IMR-90 (cell line): ENCODE measurements around the gene CENPN. TPM values are rescaled to one million over a fixed set of nuclear protein-coding genes. Genes with fewer than 3 reads are reported as not detected.

ENCODE experiments used
- ATAC-seq: fragments of 200-7000 bp; cut with Tn5 transposase; 2 replicates; pipeline ENCODE4 v1.9.1; 2020; ENCODE audit warnings: low read depth, mild to moderate bottlenecking, moderate library complexity
- BruUV-seq: library from RNA; stranded (reverse); fragments of 400-500 nt; replicated peaks from 2 replicates; lab custom pipeline; 2021; lab: Mats Ljungman, UMichigan
- CTCF ChIA-PET: fragments of 300-600 bp; formaldehyde crosslinking; extraction: SDS; loops from one replicate; lab custom pipeline; 2021; ENCODE audit warnings: antibody characterized with exemption; lab: Yijun Ruan, JAX
- POLR2A ChIA-PET: fragments of 300-600 bp; sonication (Branson Sonifier 250); formaldehyde crosslinking; loops from one replicate; lab custom pipeline; 2022; ENCODE audit warnings: antibody characterized with exemption; ENCODE audit not compliant: unreplicated experiment; lab: Charles Lee
- DNase-seq: peaks from one replicate; pipeline ENCODE4 v3.0.0; 2013
- H2AFZ ChIP-seq: replicated peaks from 2 replicates; pipeline ENCODE3; 2013; ENCODE audit warnings: low read length, mild to moderate bottlenecking; ENCODE audit not compliant: poor library complexity
- H2AK5ac ChIP-seq: 2 replicates; pipeline ENCODE4 v1.6.1; 2013; ENCODE audit warnings: low read depth, low read length, inconsistent platforms
- H2AK9ac ChIP-seq: replicated peaks from 2 replicates; pipeline ENCODE3; 2013; ENCODE audit warnings: mild to moderate bottlenecking, low read depth, low read length, moderate library complexity; ENCODE audit not compliant: poor library complexity
- H2BK120ac ChIP-seq: 2 replicates; pipeline ENCODE4 v1.6.1; 2013; ENCODE audit warnings: low read depth, low read length, inconsistent platforms
- H2BK15ac ChIP-seq: 3 replicates; pipeline ENCODE4 v1.6.1; 2013; ENCODE audit warnings: low read depth, low read length, inconsistent platforms
- H2BK20ac ChIP-seq: 2 replicates; pipeline ENCODE4 v1.6.1; 2013; ENCODE audit warnings: low read depth, mild to moderate bottlenecking, inconsistent platforms, low read length, moderate library complexity
- H2BK5ac ChIP-seq: 2 replicates; pipeline ENCODE4 v1.6.1; 2013; ENCODE audit warnings: mild to moderate bottlenecking, low read depth, low read length, inconsistent platforms; ENCODE audit not compliant: poor library complexity, severe bottlenecking
- H3K14ac ChIP-seq: replicated peaks from 2 replicates; pipeline ENCODE4 v1.6.1; 2013; ENCODE audit warnings: low read depth, low read length, inconsistent platforms
- H3K18ac ChIP-seq: 2 replicates; pipeline ENCODE4 v1.6.1; 2013; ENCODE audit warnings: low read depth, low read length, control low read depth
- H3K23ac ChIP-seq: 2 replicates; pipeline ENCODE4 v1.6.1; 2013; ENCODE audit warnings: low read depth, low read length, inconsistent platforms
- H3K27ac ChIP-seq: 2 replicates; pipeline ENCODE4 v1.5.1; 2013; ENCODE audit warnings: mild to moderate bottlenecking, control low read depth, low read length; ENCODE audit not compliant: insufficient read depth
- H3K27me3 ChIP-seq: 2 replicates; pipeline ENCODE4 v1.6.1; 2013; ENCODE audit warnings: low read length; ENCODE audit not compliant: control insufficient read depth, insufficient read depth
- H3K36me3 ChIP-seq: 2 replicates; pipeline ENCODE4 v1.6.1; 2013; ENCODE audit warnings: low read length, mixed read lengths; ENCODE audit not compliant: control insufficient read depth, insufficient read depth
- H3K4ac ChIP-seq: 2 replicates; pipeline ENCODE4 v1.6.1; 2013; ENCODE audit warnings: low read depth, low read length, inconsistent platforms
- H3K4me1 ChIP-seq: 2 replicates; pipeline ENCODE4 v1.6.1; 2013; ENCODE audit warnings: low read length, mixed read lengths; ENCODE audit not compliant: control insufficient read depth, insufficient read depth
- H3K4me2 ChIP-seq: 2 replicates; pipeline ENCODE4 v1.6.1; 2013; ENCODE audit warnings: low read depth, mild to moderate bottlenecking, control low read depth, low read length, moderate library complexity
- H3K4me3 ChIP-seq: 2 replicates; pipeline ENCODE4 v1.5.1; 2013; ENCODE audit warnings: low read depth, mild to moderate bottlenecking, control low read depth, low read length, moderate library complexity; ENCODE audit not compliant: insufficient read depth
- H3K56ac ChIP-seq: 2 replicates; pipeline ENCODE4 v1.6.1; 2013; ENCODE audit warnings: low read length, inconsistent platforms; ENCODE audit not compliant: insufficient read depth; ENCODE audit errors: extremely low read depth
- H3K79me1 ChIP-seq, 2 experiments: 2 replicates each; pipeline ENCODE4 v1.6.1; 2013; ENCODE audit warnings: low read length in 2 of 2, inconsistent platforms in 1 of 2, low read depth in 1 of 2
- H3K9ac ChIP-seq: 2 replicates; pipeline ENCODE4 v1.6.1; 2013; ENCODE audit warnings: low read depth, low read length, control low read depth
- H3K9me1 ChIP-seq: 2 replicates; pipeline ENCODE4 v1.6.1; 2013; ENCODE audit warnings: low read length, inconsistent platforms; ENCODE audit not compliant: insufficient read depth
- H3K9me3 ChIP-seq: 2 replicates; pipeline ENCODE4 v1.6.1; 2013; ENCODE audit warnings: low read length; ENCODE audit not compliant: control insufficient read depth, insufficient read depth
- H4K20me1 ChIP-seq: 2 replicates; pipeline ENCODE4 v1.6.1; 2013; ENCODE audit warnings: low read length, inconsistent platforms; ENCODE audit not compliant: insufficient read depth
- H4K5ac ChIP-seq: 2 replicates; pipeline ENCODE4 v1.6.1; 2013; ENCODE audit warnings: mild to moderate bottlenecking, low read depth, low read length, control low read depth
- H4K8ac ChIP-seq, 2 experiments: 2 replicates each; pipeline ENCODE4 v1.6.1; 2013; ENCODE audit warnings: low read depth in 2 of 2, low read length in 2 of 2, control low read depth in 1 of 2, inconsistent platforms in 1 of 2
- H4K91ac ChIP-seq: 2 replicates; pipeline ENCODE4 v1.6.1; 2013; ENCODE audit warnings: low read depth, low read length, inconsistent platforms; ENCODE audit not compliant: insufficient read depth
- BHLHE40 ChIP-seq: fragments of 150-350 bp; IDR thresholded peaks from 2 replicates; pipeline ENCODE4 v1.6.1; 2016; ENCODE audit warnings: mild to moderate bottlenecking, low read depth, low read length
- CEBPB ChIP-seq: IDR thresholded peaks from 2 replicates; pipeline ENCODE4 v1.6.1; 2012; ENCODE audit warnings: low read depth, low read length, improper control_type of control experiment
- CHD1 ChIP-seq: IDR thresholded peaks from 2 replicates; pipeline ENCODE4 v1.6.1; 2012; ENCODE audit warnings: low read depth, low read length, improper control_type of control experiment
- FOS ChIP-seq: fragments of 150-350 bp; IDR thresholded peaks from 2 replicates; pipeline ENCODE4 v1.6.1; 2016; ENCODE audit warnings: low read depth, low read length
- MAFK ChIP-seq: IDR thresholded peaks from 2 replicates; pipeline ENCODE4 v1.6.1; 2012; ENCODE audit warnings: low read depth, low read length, improper control_type of control experiment
- MAZ ChIP-seq: IDR thresholded peaks from 2 replicates; pipeline ENCODE4 v1.6.1; 2012; ENCODE audit warnings: low read depth, mild to moderate bottlenecking, low read length, improper control_type of control experiment, moderate library complexity, borderline replicate concordance
- MXI1 ChIP-seq: IDR thresholded peaks from 2 replicates; pipeline ENCODE4 v1.6.1; 2012; ENCODE audit warnings: low read depth, mild to moderate bottlenecking, low read length, moderate library complexity, borderline replicate concordance
- NFE2L2 ChIP-seq: fragments of 150-350 bp; IDR thresholded peaks from 2 replicates; pipeline ENCODE4 v1.6.1; 2016; ENCODE audit warnings: low read depth, mild to moderate bottlenecking, low read length
- POLR2A ChIP-seq: IDR thresholded peaks from 2 replicates; pipeline ENCODE4 v1.6.1; 2012; ENCODE audit warnings: mild to moderate bottlenecking, low read depth, low read length
- RAD21 ChIP-seq: IDR thresholded peaks from 2 replicates; pipeline ENCODE4 v1.6.1; 2012; ENCODE audit warnings: low read length, improper control_type of control experiment
- RCOR1 ChIP-seq: IDR thresholded peaks from 2 replicates; pipeline ENCODE4 v1.6.1; 2012; ENCODE audit warnings: mild to moderate bottlenecking, low read length, improper control_type of control experiment; ENCODE audit not compliant: insufficient replicate concordance
- RFX5 ChIP-seq: IDR thresholded peaks from 2 replicates; pipeline ENCODE4 v1.8.0; 2012; ENCODE audit warnings: low read depth, mild to moderate bottlenecking, low read length, moderate library complexity
- SMC3 ChIP-seq: fragments of 150-350 bp; IDR thresholded peaks from 2 replicates; pipeline ENCODE4 v1.6.1; 2016; ENCODE audit warnings: low read depth, mild to moderate bottlenecking, antibody characterized with exemption, low read length, moderate library complexity
- USF2 ChIP-seq: fragments of 150-350 bp; IDR thresholded peaks from 2 replicates; pipeline ENCODE4 v1.6.1; 2017; ENCODE audit warnings: mild to moderate bottlenecking, antibody characterized with exemption, low read length, low read depth
- WGBS, 2 experiments: methylation state at CpG; one replicate each; pipeline versions ENCODE4 v1.1.5 to v1.1.7; 2013; ENCODE audit warnings: missing lambda C conversion rate in 2 of 2; ENCODE audit not compliant: insufficient read length in 1 of 2; ENCODE audit errors: extremely low coverage in 2 of 2; 5-methylcytosine and 5-hydroxymethylcytosine counted together
- dilution Hi-C: fragments of 300-500 bp; cut with HindIII; formaldehyde crosslinking; loops from one replicate; pipeline ENCODE4 v1.14.3; 2018; ENCODE audit warnings: low sequenced_read_pairs; ENCODE audit not compliant: unreplicated experiment
- in situ Hi-C: fragments of 300-500 bp; cut with MboI; formaldehyde crosslinking; loops from 3 replicates; pipeline ENCODE4 v1.14.3; 2019; ENCODE audit warnings: low sequenced_read_pairs, inconsistent platforms, mixed read lengths
- intact Hi-C: fragments of 100-400 bp; cut with micrococcal nuclease; formaldehyde crosslinking; loops from 2 replicates; pipeline ENCODE4 v1.10.0; 2022
- polyA plus RNA-seq, 3 experiments: library from polyadenylated mRNA; depleted of rRNA; stranded (reverse); fragments of >200 nt; gene quantifications; 2 replicates each; pipeline ENCODE4 v1.2.3, GENCODE V29; 2012; ENCODE audit warnings: low replicate concordance in 1 of 3
- total RNA-seq: library from RNA; depleted of rRNA; stranded (reverse); fragments of >200 nt; gene quantifications from 2 replicates; pipeline ENCODE4 v1.2.3, GENCODE V29; 2012
- TF ChIP-seq, protein P1 (sequence below): conservative IDR thresholded peaks from 2 replicates; pipeline ENCODE4 v1.5.1; 2012; ENCODE audit warnings: mild to moderate bottlenecking, low read depth, low read length, improper control_type of control experiment

CENPN gene
- total and polyA plus RNA-seq, 2 of the 4 experiments (the other 2 are of a cell fraction), result 20.5 to 22.8 TPM

- H3K27ac ChIP-seq, result peak overlapping the region; percentile 99
- H3K56ac ChIP-seq, result peak overlapping the region; percentile 57
- ATAC-seq (peak; percentile 50), DNase-seq (peak; percentile 16)
- peak overlapping the region; percentile 71 for H2BK5ac ChIP-seq
- peaks cover 6% of the 10 kb centered on the region; the same call in 1 of the 2 replicates for H3K9me1 ChIP-seq
- in situ Hi-C loops, result no loop called here
- peak overlapping the region; percentile 81 for H4K91ac ChIP-seq
- H2BK20ac ChIP-seq, result no peak overlapping the region
- H2BK15ac ChIP-seq, result no peak overlapping the region; the same call in 2 of the 3 replicates
- H2AK5ac ChIP-seq, result peak overlapping the region; percentile 47
- H2AFZ ChIP-seq, result peak overlapping the region; percentile 100
- no peak overlapping the region for H2BK120ac ChIP-seq
- POLR2A ChIA-PET, result no interaction called here
- peak overlapping the region; percentile 74; the same call in 1 of the 2 replicates for H3K23ac ChIP-seq
- H3K79me1 ChIP-seq, result peaks cover 23 to 63% of the 10 kb centered on the region in 2 experiments
- 0% methylated on average over 28 of the region's 50 CpGs; no CpG with 5 or more reads in 1 of the 2 experiments for WGBS, 2 experiments
- no peaks in the 10 kb centered on the region for H3K9me3 ChIP-seq
- no peak overlapping the region for H4K5ac ChIP-seq
- no peak overlapping the region; the same call in 1 of the 2 replicates for H3K14ac ChIP-seq
- H3K9ac ChIP-seq, result peak overlapping the region; percentile 99
- intact Hi-C loops, result no loop called here
- no peak overlapping the region for H3K18ac ChIP-seq
- H3K4me3 ChIP-seq, result peak overlapping the region; percentile 67
- BruUV-seq, result TSS peak; percentile 47
- dilution Hi-C loops, result no loop called here
- peaks cover 20% of the 10 kb centered on the region for H4K20me1 ChIP-seq
- H3K36me3 ChIP-seq, result no peaks in the 10 kb centered on the region
- peak overlapping the region; percentile 71 for H3K4ac ChIP-seq
- H2AK9ac ChIP-seq, result peak overlapping the region; percentile 98
- H3K4me1 ChIP-seq, result peaks cover 2% of the 10 kb centered on the region; the same call in 1 of the 2 replicates
- peak overlapping the region; percentile 86 for H3K4me2 ChIP-seq
- CTCF ChIA-PET, result no interaction called here
- peak overlapping the region; percentile 85 to 100; a peak in 3 of 4 replicates for H4K8ac ChIP-seq
- no peaks in the 10 kb centered on the region for H3K27me3 ChIP-seq
- no peak for TF ChIP-seq MAZ
- TF ChIP-seq, protein P1, sequence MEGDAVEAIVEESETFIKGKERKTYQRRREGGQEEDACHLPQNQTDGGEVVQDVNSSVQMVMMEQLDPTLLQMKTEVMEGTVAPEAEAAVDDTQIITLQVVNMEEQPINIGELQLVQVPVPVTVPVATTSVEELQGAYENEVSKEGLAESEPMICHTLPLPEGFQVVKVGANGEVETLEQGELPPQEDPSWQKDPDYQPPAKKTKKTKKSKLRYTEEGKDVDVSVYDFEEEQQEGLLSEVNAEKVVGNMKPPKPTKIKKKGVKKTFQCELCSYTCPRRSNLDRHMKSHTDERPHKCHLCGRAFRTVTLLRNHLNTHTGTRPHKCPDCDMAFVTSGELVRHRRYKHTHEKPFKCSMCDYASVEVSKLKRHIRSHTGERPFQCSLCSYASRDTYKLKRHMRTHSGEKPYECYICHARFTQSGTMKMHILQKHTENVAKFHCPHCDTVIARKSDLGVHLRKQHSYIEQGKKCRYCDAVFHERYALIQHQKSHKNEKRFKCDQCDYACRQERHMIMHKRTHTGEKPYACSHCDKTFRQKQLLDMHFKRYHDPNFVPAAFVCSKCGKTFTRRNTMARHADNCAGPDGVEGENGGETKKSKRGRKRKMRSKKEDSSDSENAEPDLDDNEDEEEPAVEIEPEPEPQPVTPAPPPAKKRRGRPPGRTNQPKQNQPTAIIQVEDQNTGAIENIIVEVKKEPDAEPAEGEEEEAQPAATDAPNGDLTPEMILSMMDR, result no peak
- TF ChIP-seq MXI1, result peak; percentile 50; the same call in 1 of the 2 replicates
- no peak for TF ChIP-seq USF2
- no peak for TF ChIP-seq RAD21
- TF ChIP-seq NFE2L2, result no peak
- no peak for TF ChIP-seq RFX5
- TF ChIP-seq POLR2A, result peak; percentile 94; the same call in 1 of the 2 replicates
- TF ChIP-seq CEBPB, result no peak
- TF ChIP-seq BHLHE40, result no peak
- TF ChIP-seq SMC3, result no peak
- TF ChIP-seq MAFK, result no peak
- no peak for TF ChIP-seq FOS
- TF ChIP-seq CHD1, result no peak
- TF ChIP-seq RCOR1, result no peak
Observed at GRCh38 chr16:81006211-81006812, 702 bp upstream of the CENPN start.
